Measurements from ENCODE around the gene CLCN4.

Gene CLCN4

DNA sequence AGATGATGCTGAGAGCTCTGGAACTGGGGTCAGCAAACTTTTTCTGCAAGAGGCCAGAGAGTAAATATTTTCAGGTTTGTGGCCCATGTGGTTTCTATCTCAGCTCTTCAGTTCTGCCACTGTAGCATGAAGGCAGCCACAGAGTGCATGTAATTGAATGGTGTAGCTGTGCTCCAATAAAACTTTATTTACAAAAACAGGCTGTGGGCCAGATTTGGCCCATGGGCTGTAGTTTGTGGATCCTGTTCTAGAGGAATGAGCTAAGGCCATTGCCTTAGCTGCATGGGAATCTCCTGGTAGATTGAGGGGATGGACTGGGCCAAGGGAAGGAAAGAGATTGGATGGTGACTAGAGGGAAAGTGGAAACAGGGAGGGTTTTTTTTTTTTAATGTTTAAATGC is 36.8 kb downstream of the CLCN4 start:
- FAIRE-seq (no peak), DNase-seq (ENCODE audit: insufficient read length, low spot score) (no peak)
- no peak for TF ChIP-seq CTCF (IDR thresholded peaks at IDR 0.05; ENCODE audit: insufficient read depth, missing control alignments)

DNA sequence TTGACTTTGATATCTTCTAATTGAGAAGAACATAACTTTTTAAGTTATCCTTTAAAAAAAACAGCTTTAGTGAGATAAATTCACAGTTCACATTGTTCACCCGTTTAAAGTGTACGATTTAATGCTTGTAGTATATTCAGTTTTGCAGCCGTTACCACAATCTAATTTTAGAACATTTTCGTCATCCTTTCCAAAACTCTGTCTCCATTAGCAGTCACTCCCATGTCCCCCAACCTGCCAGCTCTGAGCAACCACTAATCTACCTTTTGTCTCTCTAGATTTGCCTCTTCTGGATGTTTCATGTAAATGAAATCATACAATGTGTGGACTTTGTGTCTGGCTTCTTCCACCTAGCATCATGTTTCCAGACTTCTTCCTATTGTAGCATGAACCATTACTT is 38.6 kb downstream of the CLCN4 start:
- TF ChIP-seq CTCF (IDR thresholded peaks at IDR 0.05; ENCODE audit: insufficient read depth, missing control alignments), result no peak
- FAIRE-seq, result no peak

GRCh38 chrX:10195947-10196346 is 39.2 kb downstream of the CLCN4 start:
- TF ChIP-seq CTCF (IDR thresholded peaks at IDR 0.05; ENCODE audit: insufficient read depth, missing control alignments), result no peak
- FAIRE-seq, result no peak
- no peak for DNase-seq (ENCODE audit: insufficient read length, low spot score)

More for the DNA sequence above, 38.6 kb downstream of the CLCN4 start:
- DNase-seq (ENCODE audit: insufficient read length, low spot score), result no peak

GRCh38 chrX:10197279-10198210 is 40.8 kb downstream of the CLCN4 start:
- DNase-seq (ENCODE audit: insufficient read length, low spot score) (no peak), FAIRE-seq (no peak)
- TF ChIP-seq CTCF (IDR thresholded peaks at IDR 0.05; ENCODE audit: insufficient read depth, missing control alignments), result no peak

- no peak for DNase-seq (ENCODE audit: insufficient read length, low spot score)
- no peak for TF ChIP-seq CTCF (IDR thresholded peaks at IDR 0.05; ENCODE audit: insufficient read depth, missing control alignments)
- no peak for FAIRE-seq
Measured at GRCh38 chrX:10198254-10198653, 41.5 kb downstream of the CLCN4 start.

GRCh38 chrX:10199212-10199611 is 42.4 kb downstream of the CLCN4 start:
- DNase-seq (ENCODE audit: insufficient read length, low spot score), result no peak
- FAIRE-seq, result no peak
- TF ChIP-seq CTCF (IDR thresholded peaks at IDR 0.05; ENCODE audit: insufficient read depth, missing control alignments), result no peak

GRCh38 chrX:10203617-10204016 is 46.8 kb downstream of the CLCN4 start:
- TF ChIP-seq CTCF (IDR thresholded peaks at IDR 0.05; ENCODE audit: insufficient read depth, missing control alignments), result no peak
- FAIRE-seq (no peak), DNase-seq (ENCODE audit: insufficient read length, low spot score) (no peak)

All from D721Med (cell line).